ENCODE measurements around the gene CATSPERD.
A peak's percentile ranks its signal among the peaks of the same experiment; 100 is the strongest.

The CATSPERD gene

GRCh38 chr19:5692723-5693194, 27.7 kb upstream of the CATSPERD start:
- H3K27me3 Mint-ChIP-seq (ENCODE audit: low read depth): peaks cover 8% of the 10 kb centered on the region
- peak overlapping the region in 2 of 3 experiments; percentile 35 to 60 for H3K27ac Mint-ChIP-seq
- H3K4me3 Mint-ChIP-seq: peak overlapping the region; percentile 99
- no peak for TF ChIP-seq CTCF (IDR thresholded peaks at IDR 0.05; ENCODE audit: unreplicated experiment in 3 of 3)
- peaks cover 16% of the 10 kb centered on the region for H3K4me1 Mint-ChIP-seq
- peaks cover 14% of the 10 kb centered on the region for H3K36me3 Mint-ChIP-seq (ENCODE audit: low read depth)
- no peaks in the 10 kb centered on the region for H3K9me3 Mint-ChIP-seq

- H3K36me3 Mint-ChIP-seq (ENCODE audit: low read depth): peaks cover 14% of the 10 kb centered on the region
- H3K4me3 Mint-ChIP-seq: peak overlapping the region in 2 of 3 experiments; percentile 36 to 99
- H3K27me3 Mint-ChIP-seq (ENCODE audit: low read depth): peaks cover 8% of the 10 kb centered on the region
- peaks cover 16% of the 10 kb centered on the region for H3K4me1 Mint-ChIP-seq
- no peaks in the 10 kb centered on the region for H3K9me3 Mint-ChIP-seq
- TF ChIP-seq CTCF (IDR thresholded peaks at IDR 0.05; ENCODE audit: unreplicated experiment in 3 of 3): no peak
- H3K27ac Mint-ChIP-seq: no peak overlapping the region
Measured at GRCh38 chr19:5693195-5694166, 27.0 kb upstream of the CATSPERD start.

GRCh38 chr19:5694167-5694955, 26.1 kb upstream of the CATSPERD start:
- Mint-ChIP-seq H3K27me3 (ENCODE audit: low read depth) (peaks cover 8% of the 10 kb centered on the region), H3K4me1 (peaks cover 16% of the 10 kb centered on the region), H3K27ac (no peak overlapping the region), H3K9me3 (no peaks in the 10 kb centered on the region), H3K4me3 (no peak overlapping the region), H3K36me3 (ENCODE audit: low read depth) (peaks cover 21% of the 10 kb centered on the region)
- no peak for TF ChIP-seq CTCF (IDR thresholded peaks at IDR 0.05; ENCODE audit: unreplicated experiment in 3 of 3)

- no peak for TF ChIP-seq CTCF (IDR thresholded peaks at IDR 0.05; ENCODE audit: unreplicated experiment in 3 of 3)
- Mint-ChIP-seq H3K4me1 (peaks cover 11% of the 10 kb centered on the region), H3K27ac (no peak overlapping the region), H3K4me3 (no peak overlapping the region), H3K9me3 (no peaks in the 10 kb centered on the region), H3K27me3 (ENCODE audit: low read depth) (peaks cover 3% of the 10 kb centered on the region), H3K36me3 (ENCODE audit: low read depth) (peaks cover 21% of the 10 kb centered on the region)
Measured at GRCh38 chr19:5694956-5695648, 25.3 kb upstream of the CATSPERD start.

- TF ChIP-seq CTCF (IDR thresholded peaks at IDR 0.05; ENCODE audit: unreplicated experiment in 3 of 3): no peak
- H3K4me3 Mint-ChIP-seq: no peak overlapping the region
- peaks cover 26% of the 10 kb centered on the region for H3K36me3 Mint-ChIP-seq (ENCODE audit: low read depth)
- H3K27me3 Mint-ChIP-seq (ENCODE audit: low read depth): peaks cover 2% of the 10 kb centered on the region
- H3K27ac Mint-ChIP-seq: no peak overlapping the region
- no peaks in the 10 kb centered on the region for H3K9me3 Mint-ChIP-seq
- peaks cover 11% of the 10 kb centered on the region for H3K4me1 Mint-ChIP-seq
Measured at GRCh38 chr19:5695649-5696195, 24.7 kb upstream of the CATSPERD start.

Measured in nephron (organoid).